ENCODE measurements around the gene CST7.

The CST7 gene

GRCh38 chr20:24955045-24955444 lies 6.0 kb downstream of the CST7 start:
- no peak for TF ChIP-seq CTCF (IDR thresholded peaks at IDR 0.05; ENCODE audit: low read depth, low read length)
- DNase-seq (ENCODE audit: extremely low read depth, low read depth): no peak

GRCh38 chr20:24956001-24956841 lies 7.2 kb downstream of the CST7 start:
- TF ChIP-seq CTCF (IDR thresholded peaks at IDR 0.05; ENCODE audit: low read depth, low read length): no peak
- no peak for DNase-seq (ENCODE audit: extremely low read depth, low read depth)

- DNase-seq (ENCODE audit: extremely low read depth, low read depth): no peak
- TF ChIP-seq CTCF (IDR thresholded peaks at IDR 0.05; ENCODE audit: low read depth, low read length): no peak
Observed at GRCh38 chr20:24957326-24958016, 8.4 kb downstream of the CST7 start.

GRCh38 chr20:24958506-24959385 lies 9.7 kb downstream of the CST7 start:
- no peak for TF ChIP-seq CTCF (IDR thresholded peaks at IDR 0.05; ENCODE audit: low read depth, low read length)

GRCh38 chr20:24959591-24960301 lies 10.7 kb downstream of the CST7 start:
- no peak for DNase-seq (ENCODE audit: extremely low read depth, low read depth)
- no peak for TF ChIP-seq CTCF (IDR thresholded peaks at IDR 0.05; ENCODE audit: low read depth, low read length)

More at GRCh38 chr20:24958506-24959385, 9.7 kb downstream of the CST7 start:
- no peak for DNase-seq (ENCODE audit: extremely low read depth, low read depth)

GRCh38 chr20:24960302-24960801 lies 11.3 kb downstream of the CST7 start:
- no peak for DNase-seq (ENCODE audit: extremely low read depth, low read depth)
- TF ChIP-seq CTCF (IDR thresholded peaks at IDR 0.05; ENCODE audit: low read depth, low read length): no peak

All from AG09319 (cell line).